Measurements from ENCODE around the gene KCNJ8.

KCNJ8 gene

GRCh38 chr12:21757735-21758134 lies 16.8 kb downstream of the KCNJ8 start:
- Histone ChIP-seq H3K4ac (ENCODE audit: low read depth, low read length) (no peak overlapping the region), H3K4me1 (ENCODE audit: control insufficient read depth, low read depth, low read length) (no peaks in the 10 kb centered on the region), H3K4me2 (ENCODE audit: low read length) (no peak overlapping the region), H3K79me1 (ENCODE audit: low read length) (no peaks in the 10 kb centered on the region), H2AK5ac (ENCODE audit: low read length) (no peak overlapping the region), H3K18ac (ENCODE audit: low read length) (no peak overlapping the region), H3K23ac (ENCODE audit: low read length) (no peak overlapping the region), H3K9ac (ENCODE audit: low read length) (no peak overlapping the region), H4K8ac (ENCODE audit: low read depth, low read length) (no peak overlapping the region), H3K27ac (ENCODE audit: low read depth, low read length) (no peak overlapping the region), H2BK120ac (ENCODE audit: low read depth, low read length) (no peak overlapping the region), H2BK15ac (replicated peaks; ENCODE audit: low read depth) (no peak overlapping the region), H3K27me3 (ENCODE audit: insufficient read depth, low read length, poor library complexity) (no peaks in the 10 kb centered on the region), H3K79me2 (ENCODE audit: control insufficient read depth, insufficient read depth, low read length) (no peaks in the 10 kb centered on the region), H3K36me3 (ENCODE audit: control insufficient read depth, insufficient read depth, low read length) (no peaks in the 10 kb centered on the region), H3K56ac (ENCODE audit: low read length) (no peak overlapping the region), H2BK5ac (ENCODE audit: low read length) (no peak overlapping the region), H4K5ac (ENCODE audit: low read length) (no peak overlapping the region), H3K4me3 (ENCODE audit: low read length) (no peak overlapping the region)
- WGBS (ENCODE audit: extremely low coverage, insufficient coverage, low lambda C conversion rate), result no CpG with 5 or more reads among the region's 2 CpGs
- no peak for DNase-seq

- H3K4ac ChIP-seq (ENCODE audit: low read depth, low read length), result no peak overlapping the region
- no peaks in the 10 kb centered on the region for H3K27me3 ChIP-seq (ENCODE audit: insufficient read depth, low read length, poor library complexity)
- no peak overlapping the region for H3K9ac ChIP-seq (ENCODE audit: low read length)
- H3K18ac ChIP-seq (ENCODE audit: low read length), result no peak overlapping the region
- H2BK5ac ChIP-seq (ENCODE audit: low read length), result no peak overlapping the region
- no CpG with 5 or more reads among the region's 4 CpGs for WGBS (ENCODE audit: extremely low coverage, insufficient coverage, low lambda C conversion rate)
- no peaks in the 10 kb centered on the region for H3K79me2 ChIP-seq (ENCODE audit: control insufficient read depth, insufficient read depth, low read length)
- no peak for DNase-seq
- no peak overlapping the region for H2BK15ac ChIP-seq (replicated peaks; ENCODE audit: low read depth)
- no peak overlapping the region for H3K56ac ChIP-seq (ENCODE audit: low read length)
- H2AK5ac ChIP-seq (ENCODE audit: low read length), result no peak overlapping the region
- H3K4me1 ChIP-seq (ENCODE audit: control insufficient read depth, low read depth, low read length), result no peaks in the 10 kb centered on the region
- H4K8ac ChIP-seq (ENCODE audit: low read depth, low read length), result no peak overlapping the region
- H3K23ac ChIP-seq (ENCODE audit: low read length), result no peak overlapping the region
- H4K5ac ChIP-seq (ENCODE audit: low read length), result no peak overlapping the region
- H2BK120ac ChIP-seq (ENCODE audit: low read depth, low read length), result no peak overlapping the region
- no peaks in the 10 kb centered on the region for H3K79me1 ChIP-seq (ENCODE audit: low read length)
- H3K27ac ChIP-seq (ENCODE audit: low read depth, low read length), result no peak overlapping the region
- H3K4me2 ChIP-seq (ENCODE audit: low read length), result no peak overlapping the region
- H3K36me3 ChIP-seq (ENCODE audit: control insufficient read depth, insufficient read depth, low read length), result no peaks in the 10 kb centered on the region
- no peak overlapping the region for H3K4me3 ChIP-seq (ENCODE audit: low read length)
Observed at GRCh38 chr12:21756699-21757098, 17.8 kb downstream of the KCNJ8 start.

GRCh38 chr12:21751517-21751916 lies 23.0 kb downstream of the KCNJ8 start:
- no CpG with 5 or more reads among the region's 4 CpGs for WGBS (ENCODE audit: extremely low coverage, insufficient coverage, low lambda C conversion rate)
- Histone ChIP-seq H3K56ac (ENCODE audit: low read length) (no peak overlapping the region), H3K23ac (ENCODE audit: low read length) (no peak overlapping the region), H3K27ac (ENCODE audit: low read depth, low read length) (no peak overlapping the region), H3K27me3 (ENCODE audit: insufficient read depth, low read length, poor library complexity) (no peaks in the 10 kb centered on the region), H3K79me1 (ENCODE audit: low read length) (no peaks in the 10 kb centered on the region), H3K4ac (ENCODE audit: low read depth, low read length) (no peak overlapping the region), H2BK120ac (ENCODE audit: low read depth, low read length) (no peak overlapping the region), H3K36me3 (ENCODE audit: control insufficient read depth, insufficient read depth, low read length) (no peaks in the 10 kb centered on the region), H4K5ac (ENCODE audit: low read length) (no peak overlapping the region), H3K79me2 (ENCODE audit: control insufficient read depth, insufficient read depth, low read length) (no peaks in the 10 kb centered on the region), H3K9ac (ENCODE audit: low read length) (no peak overlapping the region), H3K18ac (ENCODE audit: low read length) (no peak overlapping the region), H2AK5ac (ENCODE audit: low read length) (no peak overlapping the region), H2BK15ac (replicated peaks; ENCODE audit: low read depth) (no peak overlapping the region), H4K8ac (ENCODE audit: low read depth, low read length) (no peak overlapping the region), H3K4me1 (ENCODE audit: control insufficient read depth, low read depth, low read length) (no peaks in the 10 kb centered on the region), H3K4me2 (ENCODE audit: low read length) (no peak overlapping the region), H3K4me3 (ENCODE audit: low read length) (no peak overlapping the region), H2BK5ac (ENCODE audit: low read length) (no peak overlapping the region)
- DNase-seq, result no peak

GRCh38 chr12:21745258-21745657 lies 29.2 kb downstream of the KCNJ8 start:
- no peak for DNase-seq
- Histone ChIP-seq H3K4me3 (ENCODE audit: low read length) (no peak overlapping the region), H2BK15ac (replicated peaks; ENCODE audit: low read depth) (no peak overlapping the region), H3K4me2 (ENCODE audit: low read length) (no peak overlapping the region), H4K8ac (ENCODE audit: low read depth, low read length) (no peak overlapping the region), H3K18ac (ENCODE audit: low read length) (no peak overlapping the region), H3K9ac (ENCODE audit: low read length) (no peak overlapping the region), H3K79me2 (ENCODE audit: control insufficient read depth, insufficient read depth, low read length) (no peaks in the 10 kb centered on the region), H3K27ac (ENCODE audit: low read depth, low read length) (no peak overlapping the region), H3K79me1 (ENCODE audit: low read length) (no peaks in the 10 kb centered on the region), H2BK5ac (ENCODE audit: low read length) (no peak overlapping the region), H2AK5ac (ENCODE audit: low read length) (no peak overlapping the region), H3K56ac (ENCODE audit: low read length) (no peak overlapping the region), H3K23ac (ENCODE audit: low read length) (no peak overlapping the region), H3K4ac (ENCODE audit: low read depth, low read length) (no peak overlapping the region), H3K27me3 (ENCODE audit: insufficient read depth, low read length, poor library complexity) (no peaks in the 10 kb centered on the region), H2BK120ac (ENCODE audit: low read depth, low read length) (no peak overlapping the region), H3K36me3 (ENCODE audit: control insufficient read depth, insufficient read depth, low read length) (no peaks in the 10 kb centered on the region), H4K5ac (ENCODE audit: low read length) (no peak overlapping the region), H3K4me1 (ENCODE audit: control insufficient read depth, low read depth, low read length) (no peaks in the 10 kb centered on the region)
- WGBS (ENCODE audit: extremely low coverage, insufficient coverage, low lambda C conversion rate), result no CpG with 5 or more reads among the region's 6 CpGs

GRCh38 chr12:21731144-21731543 lies 43.4 kb downstream of the KCNJ8 start:
- no peak overlapping the region for H3K4me3 ChIP-seq (ENCODE audit: low read length)
- no peaks in the 10 kb centered on the region for H3K27me3 ChIP-seq (ENCODE audit: insufficient read depth, low read length, poor library complexity)
- H3K4me1 ChIP-seq (ENCODE audit: control insufficient read depth, low read depth, low read length), result no peaks in the 10 kb centered on the region
- H3K27ac ChIP-seq (ENCODE audit: low read depth, low read length), result no peak overlapping the region
- no peak overlapping the region for H2AK5ac ChIP-seq (ENCODE audit: low read length)
- no peak overlapping the region for H2BK15ac ChIP-seq (replicated peaks; ENCODE audit: low read depth)
- no peak overlapping the region for H2BK5ac ChIP-seq (ENCODE audit: low read length)
- no peak overlapping the region for H3K9ac ChIP-seq (ENCODE audit: low read length)
- H3K79me1 ChIP-seq (ENCODE audit: low read length), result no peaks in the 10 kb centered on the region
- no peak overlapping the region for H3K23ac ChIP-seq (ENCODE audit: low read length)
- H3K18ac ChIP-seq (ENCODE audit: low read length), result no peak overlapping the region
- H3K79me2 ChIP-seq (ENCODE audit: control insufficient read depth, insufficient read depth, low read length), result no peaks in the 10 kb centered on the region
- no peaks in the 10 kb centered on the region for H3K36me3 ChIP-seq (ENCODE audit: control insufficient read depth, insufficient read depth, low read length)
- no peak overlapping the region for H3K4ac ChIP-seq (ENCODE audit: low read depth, low read length)
- H3K56ac ChIP-seq (ENCODE audit: low read length), result no peak overlapping the region
- no peak for DNase-seq
- no peak overlapping the region for H3K4me2 ChIP-seq (ENCODE audit: low read length)
- H2BK120ac ChIP-seq (ENCODE audit: low read depth, low read length), result no peak overlapping the region
- WGBS (ENCODE audit: extremely low coverage, insufficient coverage, low lambda C conversion rate), result no CpG with 5 or more reads among the region's 3 CpGs
- no peak overlapping the region for H4K8ac ChIP-seq (ENCODE audit: low read depth, low read length)
- H4K5ac ChIP-seq (ENCODE audit: low read length), result no peak overlapping the region

GRCh38 chr12:21725731-21726130 lies 48.8 kb downstream of the KCNJ8 start:
- H3K27ac ChIP-seq (ENCODE audit: low read depth, low read length), result no peak overlapping the region
- no peak for DNase-seq
- no peak overlapping the region for H3K18ac ChIP-seq (ENCODE audit: low read length)
- no peak overlapping the region for H4K5ac ChIP-seq (ENCODE audit: low read length)
- H3K36me3 ChIP-seq (ENCODE audit: control insufficient read depth, insufficient read depth, low read length), result no peaks in the 10 kb centered on the region
- H2BK120ac ChIP-seq (ENCODE audit: low read depth, low read length), result no peak overlapping the region
- WGBS (ENCODE audit: extremely low coverage, insufficient coverage, low lambda C conversion rate), result no CpG with 5 or more reads among the region's 5 CpGs
- H3K23ac ChIP-seq (ENCODE audit: low read length), result no peak overlapping the region
- H3K56ac ChIP-seq (ENCODE audit: low read length), result no peak overlapping the region
- no peak overlapping the region for H4K8ac ChIP-seq (ENCODE audit: low read depth, low read length)
- no peaks in the 10 kb centered on the region for H3K79me2 ChIP-seq (ENCODE audit: control insufficient read depth, insufficient read depth, low read length)
- H2BK5ac ChIP-seq (ENCODE audit: low read length), result no peak overlapping the region
- H2AK5ac ChIP-seq (ENCODE audit: low read length), result no peak overlapping the region
- no peaks in the 10 kb centered on the region for H3K27me3 ChIP-seq (ENCODE audit: insufficient read depth, low read length, poor library complexity)
- H3K4ac ChIP-seq (ENCODE audit: low read depth, low read length), result no peak overlapping the region
- H3K4me2 ChIP-seq (ENCODE audit: low read length), result no peak overlapping the region
- no peak overlapping the region for H3K4me3 ChIP-seq (ENCODE audit: low read length)
- no peak overlapping the region for H3K9ac ChIP-seq (ENCODE audit: low read length)
- no peak overlapping the region for H2BK15ac ChIP-seq (replicated peaks; ENCODE audit: low read depth)
- no peaks in the 10 kb centered on the region for H3K4me1 ChIP-seq (ENCODE audit: control insufficient read depth, low read depth, low read length)
- no peaks in the 10 kb centered on the region for H3K79me1 ChIP-seq (ENCODE audit: low read length)

All from mesendoderm (in vitro differentiated cells).